ENCODE measurements around the gene SLC25A47. TPM values are rescaled to one million over a fixed set of nuclear protein-coding genes. Genes with fewer than 3 reads are reported as not detected.
"Not testable (repeated sequence)": the region's sequence is repeated elsewhere in the genome, so short reads cannot be mapped to it uniquely, and the experiment has no call there.

Gene SLC25A47
- total RNA-seq, 2 donors from 2014 or later = not detected

- intact Hi-C loops (cut with DNase I) = no loop called here
- TF ChIP-seq CTCF (IDR thresholded peaks at IDR 0.05) = no peak
- Histone ChIP-seq H3K9ac (ENCODE audit: low read depth in 2 of 2, low read length in 2 of 2) (no peak overlapping the region), H3K4me3 (no peak overlapping the region), H3K9me3 (no peaks in the 10 kb centered on the region), H3K27me3 (no peaks in the 10 kb centered on the region), H3K4me1 (no peaks in the 10 kb centered on the region), H3K36me3 (no peaks in the 10 kb centered on the region), H3K27ac (no peak overlapping the region)
- DNase-seq = no peak
These were observed 28.2 kb upstream of the SLC25A47 start for GRCh38 chr14:100294963-100295330.

- H3K27ac ChIP-seq = no peak overlapping the region
- H3K4me3 ChIP-seq = no peak overlapping the region
- H3K4me1 ChIP-seq = no peaks in the 10 kb centered on the region
- H3K9me3 ChIP-seq = no peaks in the 10 kb centered on the region
- no peak for DNase-seq
- H3K9ac ChIP-seq (ENCODE audit: low read depth in 2 of 2, low read length in 2 of 2) = no peak overlapping the region
- H3K27me3 ChIP-seq = no peaks in the 10 kb centered on the region
- no peaks in the 10 kb centered on the region for H3K36me3 ChIP-seq
- intact Hi-C loops (cut with DNase I) = no loop called here
- no peak for TF ChIP-seq CTCF (IDR thresholded peaks at IDR 0.05)
These were observed 27.6 kb upstream of the SLC25A47 start for GRCh38 chr14:100295376-100296105.

GRCh38 chr14:100296106-100296651, 27.0 kb upstream of the SLC25A47 start:
- H3K27ac ChIP-seq = no peak overlapping the region
- TF ChIP-seq CTCF (IDR thresholded peaks at IDR 0.05) = no peak
- H3K9ac ChIP-seq (ENCODE audit: low read depth in 2 of 2, low read length in 2 of 2) = no peak overlapping the region
- intact Hi-C loops (cut with DNase I) = no loop called here
- H3K36me3 ChIP-seq = no peaks in the 10 kb centered on the region
- no peaks in the 10 kb centered on the region for H3K9me3 ChIP-seq
- H3K27me3 ChIP-seq = no peaks in the 10 kb centered on the region
- H3K4me1 ChIP-seq = no peaks in the 10 kb centered on the region
- DNase-seq = no peak
- H3K4me3 ChIP-seq = no peak overlapping the region

- peak overlapping the region; percentile 63 for H3K27ac ChIP-seq
- H3K9me3 ChIP-seq; H3K9ac ChIP-seq (ENCODE audit: low read depth in 2 of 2, low read length in 2 of 2); H3K36me3 ChIP-seq; H3K4me1 ChIP-seq; intact Hi-C loops (cut with DNase I); H3K27me3 ChIP-seq; DNase-seq; H3K4me3 ChIP-seq: not testable (repeated sequence)
These were observed 26.4 kb upstream of the SLC25A47 start for GRCh38 chr14:100296729-100297128.

- peak overlapping the region; percentile 63 for H3K27ac ChIP-seq
- peak overlapping the region in 1 of 2 donors; percentile 43 for H3K9ac ChIP-seq (ENCODE audit: low read depth in 2 of 2, low read length in 2 of 2)
- H3K27me3 ChIP-seq = no peaks in the 10 kb centered on the region
- DNase-seq = peak; percentile 65
- H3K9me3 ChIP-seq = no peaks in the 10 kb centered on the region
- TF ChIP-seq CTCF (IDR thresholded peaks at IDR 0.05) = no peak
- H3K36me3 ChIP-seq = no peaks in the 10 kb centered on the region
- H3K4me1 ChIP-seq = no peaks in the 10 kb centered on the region
- H3K4me3 ChIP-seq = no peak overlapping the region
- intact Hi-C loops (cut with DNase I) = no loop called here
These were observed 25.5 kb upstream of the SLC25A47 start for GRCh38 chr14:100297320-100298300.
